Nephron progenitor cell (in vitro differentiated cells): ENCODE data around the gene AKAP17A.

Experiments
- DNase-seq: peaks from one replicate; pipeline ENCODE4 v3.0.0; 2021
- H3K27ac Mint-ChIP-seq: 2 replicates; pipeline ENCODE4 v1.8.0; 2021; ENCODE audit warnings: mild to moderate bottlenecking, moderate library complexity, mixed read lengths
- H3K27me3 Mint-ChIP-seq: 2 replicates; pipeline ENCODE4 v1.8.0; 2021; ENCODE audit warnings: mild to moderate bottlenecking, low read depth, mixed read lengths; ENCODE audit not compliant: poor library complexity
- H3K36me3 Mint-ChIP-seq: 2 replicates; pipeline ENCODE4 v1.8.0; 2021; ENCODE audit warnings: low read depth, mixed read lengths
- H3K4me1 Mint-ChIP-seq: 2 replicates; pipeline ENCODE4 v1.8.0; 2021; ENCODE audit warnings: mixed read lengths
- H3K4me3 Mint-ChIP-seq: 2 replicates; pipeline ENCODE4 v1.8.0; 2021; ENCODE audit warnings: mild to moderate bottlenecking, moderate library complexity, mixed read lengths
- H3K9me3 Mint-ChIP-seq: 2 replicates; pipeline ENCODE4 v1.8.0; 2021; ENCODE audit warnings: mild to moderate bottlenecking, moderate library complexity, mixed read lengths
- TF ChIP-seq, protein P1 (sequence below): fragments of 200-600 bp; sonication (generic); IDR thresholded peaks from 2 replicates; pipeline ENCODE4 v1.5.0; 2021; ENCODE audit warnings: antibody characterized with exemption

AKAP17A gene

DNA sequence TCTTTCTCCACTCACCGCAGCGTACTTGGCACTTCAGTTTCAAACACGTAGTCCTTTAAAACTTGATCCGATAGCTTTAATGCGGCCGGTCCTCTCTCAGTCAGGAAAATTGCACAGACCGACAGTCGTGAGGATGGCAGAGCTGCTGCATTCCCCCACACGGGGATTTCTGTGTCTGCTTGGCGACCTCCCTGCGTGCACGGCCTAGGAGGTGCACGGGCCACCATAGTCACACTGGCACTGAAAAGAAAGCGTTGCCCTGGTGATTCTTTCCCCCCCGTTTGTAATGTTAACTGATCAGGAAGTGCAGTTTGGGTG is 10.3 kb downstream of the AKAP17A start:
- no peak overlapping the region for H3K4me3 Mint-ChIP-seq
- no peak for DNase-seq
- H3K27ac Mint-ChIP-seq: peak overlapping the region; percentile 32
- H3K27me3 Mint-ChIP-seq: peaks cover 2% of the 10 kb centered on the region
- TF ChIP-seq, protein P1, sequence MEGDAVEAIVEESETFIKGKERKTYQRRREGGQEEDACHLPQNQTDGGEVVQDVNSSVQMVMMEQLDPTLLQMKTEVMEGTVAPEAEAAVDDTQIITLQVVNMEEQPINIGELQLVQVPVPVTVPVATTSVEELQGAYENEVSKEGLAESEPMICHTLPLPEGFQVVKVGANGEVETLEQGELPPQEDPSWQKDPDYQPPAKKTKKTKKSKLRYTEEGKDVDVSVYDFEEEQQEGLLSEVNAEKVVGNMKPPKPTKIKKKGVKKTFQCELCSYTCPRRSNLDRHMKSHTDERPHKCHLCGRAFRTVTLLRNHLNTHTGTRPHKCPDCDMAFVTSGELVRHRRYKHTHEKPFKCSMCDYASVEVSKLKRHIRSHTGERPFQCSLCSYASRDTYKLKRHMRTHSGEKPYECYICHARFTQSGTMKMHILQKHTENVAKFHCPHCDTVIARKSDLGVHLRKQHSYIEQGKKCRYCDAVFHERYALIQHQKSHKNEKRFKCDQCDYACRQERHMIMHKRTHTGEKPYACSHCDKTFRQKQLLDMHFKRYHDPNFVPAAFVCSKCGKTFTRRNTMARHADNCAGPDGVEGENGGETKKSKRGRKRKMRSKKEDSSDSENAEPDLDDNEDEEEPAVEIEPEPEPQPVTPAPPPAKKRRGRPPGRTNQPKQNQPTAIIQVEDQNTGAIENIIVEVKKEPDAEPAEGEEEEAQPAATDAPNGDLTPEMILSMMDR: no peak
- peaks cover 64% of the 10 kb centered on the region for H3K36me3 Mint-ChIP-seq
- H3K4me1 Mint-ChIP-seq: peaks cover 11% of the 10 kb centered on the region
- H3K9me3 Mint-ChIP-seq: no peaks in the 10 kb centered on the region

DNA sequence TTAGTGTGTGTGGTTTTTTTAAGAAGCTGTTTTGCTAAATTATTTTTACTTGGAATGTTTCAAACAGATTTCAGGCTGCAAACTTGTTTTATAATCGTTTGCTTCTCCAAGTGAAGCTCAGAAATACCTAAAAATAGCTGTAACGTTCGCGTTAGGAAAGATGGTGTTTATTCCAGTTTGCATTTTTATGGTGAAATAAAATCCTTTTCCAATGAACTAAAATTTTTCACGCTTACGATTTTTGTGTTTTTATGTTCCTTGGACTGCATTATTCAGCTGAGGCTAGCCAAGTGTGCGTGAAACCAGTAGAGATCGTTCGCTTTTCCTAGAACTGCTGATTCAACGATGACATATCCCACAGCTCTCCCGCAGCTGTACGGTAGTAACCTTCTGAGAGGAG is 10.9 kb downstream of the AKAP17A start:
- DNase-seq: no peak
- Mint-ChIP-seq H3K36me3 (peaks cover 60% of the 10 kb centered on the region), H3K4me3 (no peak overlapping the region), H3K4me1 (peaks cover 11% of the 10 kb centered on the region), H3K27me3 (peaks cover 2% of the 10 kb centered on the region), H3K27ac (no peak overlapping the region), H3K9me3 (no peaks in the 10 kb centered on the region)
- TF ChIP-seq, protein P1: no peak

GRCh38 chrX:1606496-1606895 is 15.1 kb downstream of the AKAP17A start:
- DNase-seq: no peak
- no peak overlapping the region for H3K4me3 Mint-ChIP-seq
- H3K27ac Mint-ChIP-seq: no peak overlapping the region
- peaks cover 18% of the 10 kb centered on the region for H3K4me1 Mint-ChIP-seq
- TF ChIP-seq, protein P1: no peak
- peaks cover 41% of the 10 kb centered on the region for H3K36me3 Mint-ChIP-seq
- peaks cover 6% of the 10 kb centered on the region for H3K27me3 Mint-ChIP-seq
- H3K9me3 Mint-ChIP-seq: no peaks in the 10 kb centered on the region

GRCh38 chrX:1609311-1609710 is 17.9 kb downstream of the AKAP17A start:
- H3K36me3 Mint-ChIP-seq: peaks cover 13% of the 10 kb centered on the region
- H3K27ac Mint-ChIP-seq: peak overlapping the region; percentile 92
- no peak overlapping the region for H3K4me3 Mint-ChIP-seq
- no peak for DNase-seq
- H3K9me3 Mint-ChIP-seq: no peaks in the 10 kb centered on the region
- peaks cover 8% of the 10 kb centered on the region for H3K27me3 Mint-ChIP-seq
- peaks cover 18% of the 10 kb centered on the region for H3K4me1 Mint-ChIP-seq
- TF ChIP-seq, protein P1: no peak

GRCh38 chrX:1609762-1610161 is 18.4 kb downstream of the AKAP17A start:
- peaks cover 18% of the 10 kb centered on the region for H3K4me1 Mint-ChIP-seq
- TF ChIP-seq, protein P1: no peak
- H3K4me3 Mint-ChIP-seq: no peak overlapping the region
- H3K9me3 Mint-ChIP-seq: no peaks in the 10 kb centered on the region
- peaks cover 8% of the 10 kb centered on the region for H3K27me3 Mint-ChIP-seq
- H3K27ac Mint-ChIP-seq: peak overlapping the region; percentile 95
- peaks cover 9% of the 10 kb centered on the region for H3K36me3 Mint-ChIP-seq
- DNase-seq: no peak

GRCh38 chrX:1610166-1610565 is 18.8 kb downstream of the AKAP17A start:
- H3K27me3 Mint-ChIP-seq: peaks cover 8% of the 10 kb centered on the region
- H3K9me3 Mint-ChIP-seq: no peaks in the 10 kb centered on the region
- H3K27ac Mint-ChIP-seq: peak overlapping the region; percentile 95
- no peak for DNase-seq
- peaks cover 18% of the 10 kb centered on the region for H3K4me1 Mint-ChIP-seq
- TF ChIP-seq, protein P1: no peak
- H3K36me3 Mint-ChIP-seq: peaks cover 6% of the 10 kb centered on the region
- H3K4me3 Mint-ChIP-seq: no peak overlapping the region
